ENCODE data around the gene CACNB2.
"Not testable (repeated sequence)": the region's sequence is repeated elsewhere in the genome, so short reads cannot be mapped to it uniquely, and the experiment has no call there.

Gene CACNB2

DNA sequence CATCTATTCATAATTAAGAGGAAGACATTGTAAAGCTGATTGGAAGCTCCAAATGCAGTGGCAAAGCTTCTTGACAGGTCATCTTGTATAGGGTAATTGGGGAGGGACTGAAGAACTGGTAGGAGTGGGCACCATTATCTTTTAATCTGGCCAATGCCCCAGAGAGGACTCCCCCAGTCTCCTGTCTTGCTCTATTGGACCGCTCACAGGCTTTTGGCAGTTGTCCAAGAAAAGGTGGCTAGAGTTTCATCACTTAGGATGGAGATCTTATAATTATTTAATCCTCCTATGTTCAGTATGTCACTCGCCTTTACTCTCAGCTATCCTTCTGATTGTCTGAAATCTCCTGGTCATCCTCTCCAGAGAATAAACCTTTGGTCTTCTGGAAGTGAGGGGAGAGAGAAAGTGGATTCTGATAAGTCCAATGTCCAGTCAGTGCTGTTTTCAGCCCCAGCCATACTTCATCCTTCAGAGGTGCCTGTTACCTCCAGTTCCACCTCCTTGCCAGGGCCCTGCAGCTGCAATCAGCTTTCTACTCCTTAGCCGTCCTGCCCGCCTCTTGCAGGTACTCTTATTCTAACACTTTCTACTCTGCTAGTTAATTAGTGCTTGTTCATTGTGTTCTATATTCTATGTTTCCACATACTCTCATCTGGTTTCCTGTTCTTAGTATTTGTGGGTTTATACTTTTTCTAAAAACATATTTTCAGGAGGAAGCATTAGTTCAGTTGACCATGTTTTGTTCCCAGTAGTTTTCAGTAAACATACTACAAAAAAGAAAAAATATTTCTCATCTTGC lies 269.6 kb downstream of the CACNB2 start:
- DNase-seq = no peak

DNA sequence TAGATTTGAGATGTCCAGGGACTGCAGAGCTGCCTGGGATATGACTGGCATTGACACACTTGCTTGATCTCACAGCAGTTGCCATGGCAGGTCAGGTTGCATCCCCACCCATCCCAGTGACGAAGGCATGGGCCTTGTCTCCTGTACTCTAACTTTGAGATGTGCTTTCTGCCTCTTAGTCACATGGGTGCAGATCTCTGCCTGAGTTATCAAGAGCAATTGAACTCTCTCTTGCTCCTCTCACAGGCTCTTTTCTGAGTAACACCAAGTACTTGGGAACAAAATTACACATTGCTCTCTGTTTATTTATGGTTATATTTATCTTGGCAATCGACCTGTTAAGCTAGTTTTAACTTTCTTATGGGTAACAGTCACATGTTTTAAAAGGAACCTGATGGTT lies 273.8 kb downstream of the CACNB2 start:
- no peak for DNase-seq

DNA sequence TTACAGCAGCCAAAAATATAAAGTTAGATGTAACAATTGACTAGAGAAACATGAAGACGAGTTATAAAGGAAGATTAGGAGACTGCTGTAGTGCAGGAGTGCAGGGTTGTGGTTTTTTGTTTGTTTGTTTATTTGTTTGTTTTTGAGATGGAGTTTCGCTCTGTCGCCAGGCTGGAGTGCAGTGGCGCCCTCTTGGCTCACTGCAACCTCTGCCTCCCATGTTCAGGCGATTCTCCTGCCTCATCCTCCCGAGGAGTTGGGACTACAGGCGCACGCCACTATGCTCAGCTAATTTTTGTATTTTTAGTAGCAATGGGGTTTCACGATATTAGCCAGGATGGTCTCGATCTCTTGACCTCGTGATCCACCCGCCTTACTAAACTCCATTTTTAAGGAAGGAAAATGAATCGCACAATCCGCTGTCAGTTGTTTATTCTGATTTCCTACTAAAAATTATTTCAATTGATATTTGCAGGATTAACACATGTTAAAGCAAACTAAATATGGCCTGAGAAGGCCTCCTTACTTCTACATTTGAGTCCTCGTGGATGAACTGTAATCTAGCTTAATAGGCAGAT lies 277.8 kb downstream of the CACNB2 start:
- DNase-seq = no peak

DNA sequence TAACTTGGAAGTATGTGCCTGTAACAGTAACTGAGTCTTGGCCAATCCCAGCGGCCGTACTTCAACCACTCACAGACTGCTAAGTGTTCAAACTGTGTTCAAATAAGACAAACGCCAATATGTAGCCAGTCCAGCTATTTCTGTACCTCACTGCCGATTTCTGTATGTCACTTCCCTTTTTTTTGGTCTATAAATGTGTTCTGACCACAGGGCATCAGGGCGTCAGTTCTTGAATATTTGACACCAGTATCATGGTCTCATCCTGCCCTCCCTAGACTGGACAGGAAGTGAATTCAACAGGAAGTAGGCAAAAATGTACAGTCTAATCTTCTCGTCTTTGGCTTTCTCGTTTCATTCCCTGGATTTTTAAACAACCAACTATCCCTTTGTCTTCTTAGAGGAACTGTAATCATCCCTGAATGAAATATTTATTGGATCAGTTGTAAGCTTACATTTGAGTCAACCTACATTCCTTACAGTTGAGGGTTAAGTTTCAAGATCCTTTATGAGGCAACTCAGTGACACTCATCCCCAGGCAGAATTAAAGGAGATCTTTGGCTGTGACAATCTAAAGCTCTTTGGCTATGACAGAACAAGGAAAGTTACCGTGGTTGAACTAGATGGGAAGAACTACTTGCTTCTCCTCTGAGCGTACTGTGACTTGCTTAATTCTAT lies 278.5 kb downstream of the CACNB2 start:
- no peak for DNase-seq

DNA sequence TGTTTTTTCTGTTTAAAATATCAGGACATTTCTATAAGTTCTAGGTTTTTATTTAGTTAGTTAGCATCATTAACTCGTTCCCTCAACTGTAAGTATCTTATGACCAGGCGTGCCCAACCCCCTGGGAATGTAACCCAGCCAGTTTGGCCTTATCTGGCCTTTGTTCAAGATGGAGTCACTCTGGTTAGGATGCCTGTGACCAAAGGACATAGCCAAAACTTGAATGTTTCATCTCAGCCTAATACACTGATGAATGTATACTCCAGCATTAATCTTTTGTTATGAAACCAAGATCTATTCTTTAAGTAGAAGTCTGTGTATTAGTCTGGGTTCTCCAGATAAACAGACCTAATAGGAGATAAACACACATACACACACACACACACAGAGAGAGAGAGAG lies 279.7 kb downstream of the CACNB2 start:
- no peak for DNase-seq

DNA sequence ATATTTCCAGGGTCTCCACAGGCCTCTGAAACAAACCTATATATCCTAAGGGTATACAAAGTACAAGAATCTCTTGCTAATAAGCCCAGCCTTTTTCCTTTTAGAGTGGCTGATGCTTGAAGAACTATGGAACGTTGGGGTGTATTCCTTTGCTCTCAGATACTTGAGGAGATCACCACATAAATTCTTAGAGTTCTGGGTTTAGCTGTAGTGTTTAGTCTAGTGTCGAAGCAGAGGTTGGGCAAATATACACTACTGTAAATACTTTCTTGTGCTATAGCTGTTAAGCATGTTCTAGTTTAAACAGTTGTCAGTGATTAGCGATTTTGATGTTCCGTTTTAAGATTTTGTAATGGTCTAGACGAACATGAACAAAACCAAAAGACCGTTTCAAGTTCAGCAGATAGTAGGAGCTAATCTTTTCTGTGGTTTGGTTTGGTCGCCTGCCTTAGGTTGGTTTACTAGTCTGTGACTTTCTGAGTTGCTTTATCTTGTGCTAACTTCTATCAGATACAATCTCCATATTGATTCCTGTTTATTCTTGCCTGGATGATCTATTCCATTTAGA lies 281.6 kb downstream of the CACNB2 start:
- no peak for DNase-seq

DNA sequence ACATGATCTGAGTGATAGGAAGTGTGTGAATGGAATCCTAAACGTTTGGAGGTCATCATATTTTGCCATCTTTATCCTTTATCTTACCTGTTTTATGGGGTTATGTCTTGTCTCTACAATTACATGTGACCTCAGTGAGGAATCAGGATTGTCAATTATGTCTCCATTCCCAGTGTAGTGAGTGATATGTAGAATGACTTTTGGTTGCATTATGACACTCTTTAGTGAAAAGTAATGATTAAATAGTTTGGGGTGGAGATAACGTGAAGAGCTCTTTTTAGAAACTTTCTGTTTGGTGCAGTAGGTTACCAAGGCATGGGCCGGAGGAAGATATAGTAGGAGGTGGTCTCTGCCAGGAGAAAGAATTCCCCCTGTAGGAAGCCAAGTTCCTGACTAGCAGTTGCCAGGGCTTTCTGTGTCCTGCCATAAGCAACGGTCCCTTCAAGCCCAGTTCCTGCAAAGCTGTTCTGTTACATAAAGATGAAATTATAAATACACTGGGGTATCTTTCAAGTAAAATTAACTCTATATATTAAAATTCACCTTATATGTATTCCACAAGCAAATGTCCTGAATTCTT lies 282.9 kb downstream of the CACNB2 start:
- DNase-seq = no peak

DNA sequence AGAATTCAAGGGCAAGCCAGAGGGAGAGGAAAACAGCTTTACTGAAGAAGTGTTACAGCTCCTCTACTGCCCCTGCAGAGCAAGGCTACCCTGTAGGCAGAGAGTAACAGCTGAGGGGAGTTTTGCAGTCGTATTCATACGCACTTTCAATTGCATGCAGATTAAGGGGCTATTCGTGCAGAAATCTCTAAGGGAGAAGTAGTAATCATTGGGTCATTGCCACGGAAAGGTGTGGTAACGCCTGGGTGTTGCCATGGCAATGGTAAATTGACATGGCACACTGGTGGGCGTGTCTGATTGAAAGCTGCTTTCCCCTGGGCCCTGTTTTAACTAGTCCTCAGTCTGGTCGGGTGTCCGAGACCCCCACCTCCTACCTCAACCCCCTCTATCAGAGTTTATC lies 284.0 kb downstream of the CACNB2 start:
- no peak for DNase-seq

DNA sequence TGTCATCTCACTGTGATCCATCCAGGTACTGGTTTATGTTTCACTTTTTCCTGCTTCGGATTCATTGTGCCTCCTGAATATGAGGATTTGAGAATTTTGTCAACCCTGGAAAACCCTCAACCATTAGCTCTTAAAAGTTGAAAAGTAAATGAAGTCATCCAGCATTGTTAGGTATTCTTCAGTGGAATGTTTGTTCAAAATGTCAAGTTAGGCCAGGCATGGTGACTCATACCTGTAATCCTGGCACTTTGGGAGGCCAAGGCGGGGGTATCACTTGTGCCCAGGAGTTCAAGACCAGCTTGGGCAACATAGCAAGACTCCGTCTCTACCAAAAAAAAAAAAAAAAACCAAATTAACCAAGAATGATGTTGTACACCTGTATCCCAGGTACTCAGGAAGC lies 289.1 kb downstream of the CACNB2 start:
- DNase-seq = no peak

DNA sequence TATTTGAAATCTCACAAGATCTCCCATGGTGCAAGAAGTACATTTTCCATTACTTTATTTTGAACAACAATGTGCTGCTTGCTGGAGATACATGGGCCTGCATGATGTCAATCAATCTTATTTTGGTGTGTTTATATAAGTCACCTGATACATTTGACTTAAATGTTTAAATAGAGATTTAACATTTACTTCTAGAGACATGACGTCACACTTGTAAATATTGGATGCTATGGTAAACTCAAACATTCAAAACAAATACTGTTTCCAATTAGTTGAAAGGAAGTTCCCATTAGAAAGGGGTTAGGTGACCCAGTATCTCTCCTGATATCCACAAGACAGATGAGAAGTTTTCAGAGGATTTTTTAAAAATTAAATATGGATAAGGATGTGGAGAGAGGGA lies 296.7 kb downstream of the CACNB2 start:
- DNase-seq = no peak

DNA sequence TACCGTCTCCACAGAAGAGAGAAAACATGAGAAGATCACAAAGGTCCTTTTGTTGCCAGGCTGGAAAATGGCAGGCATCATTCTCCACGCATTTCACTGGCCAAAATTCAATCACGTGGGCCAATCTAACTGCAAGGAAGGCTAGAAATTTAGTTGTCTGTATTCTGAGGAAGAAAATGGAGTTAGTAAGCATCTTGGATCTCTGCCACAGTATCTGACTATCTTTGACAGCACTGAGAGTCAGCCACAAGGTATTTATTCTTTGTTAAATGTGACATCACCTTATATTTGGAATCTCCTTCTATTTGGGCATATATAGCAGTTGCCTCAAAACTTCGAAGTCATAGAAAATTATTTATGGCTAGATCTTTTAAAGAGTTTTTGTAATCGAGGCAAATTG lies 297.3 kb downstream of the CACNB2 start:
- no peak for DNase-seq

DNA sequence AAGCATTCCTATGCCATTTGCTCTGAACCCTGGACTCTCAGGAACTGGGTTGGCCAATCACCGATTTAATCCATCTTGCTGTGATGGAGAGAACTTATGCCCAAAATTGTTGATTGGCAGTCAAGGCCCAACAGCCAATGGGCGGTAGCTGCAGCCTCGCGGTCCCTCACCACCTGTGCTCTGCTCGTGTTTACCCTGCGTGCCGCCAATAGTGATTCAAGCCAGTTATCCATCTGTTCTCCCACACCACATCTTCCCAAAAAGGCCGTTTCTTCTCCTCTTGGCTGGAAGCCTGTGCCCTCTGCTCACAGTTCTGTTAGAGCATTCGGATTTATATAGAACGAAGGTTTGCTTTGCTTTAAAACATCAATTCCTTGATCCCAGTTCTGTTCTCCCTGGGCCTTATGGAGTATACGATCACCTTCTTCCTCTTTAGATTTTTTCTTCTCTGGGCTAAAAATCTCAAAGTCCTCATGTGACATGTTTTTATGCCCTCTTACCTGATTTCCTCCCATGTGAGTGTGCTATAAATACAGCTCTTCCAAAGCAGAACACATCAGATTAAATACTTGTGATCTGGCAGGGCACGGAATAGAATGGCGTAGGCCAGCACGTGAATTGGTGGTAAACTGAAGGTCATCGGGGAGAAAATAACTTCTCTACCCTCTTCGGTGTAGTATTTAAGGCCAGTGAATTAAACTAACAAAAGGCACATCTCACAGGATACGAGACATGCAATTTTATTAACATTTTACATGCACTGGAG lies 298.3 kb downstream of the CACNB2 start:
- no peak for DNase-seq

DNA sequence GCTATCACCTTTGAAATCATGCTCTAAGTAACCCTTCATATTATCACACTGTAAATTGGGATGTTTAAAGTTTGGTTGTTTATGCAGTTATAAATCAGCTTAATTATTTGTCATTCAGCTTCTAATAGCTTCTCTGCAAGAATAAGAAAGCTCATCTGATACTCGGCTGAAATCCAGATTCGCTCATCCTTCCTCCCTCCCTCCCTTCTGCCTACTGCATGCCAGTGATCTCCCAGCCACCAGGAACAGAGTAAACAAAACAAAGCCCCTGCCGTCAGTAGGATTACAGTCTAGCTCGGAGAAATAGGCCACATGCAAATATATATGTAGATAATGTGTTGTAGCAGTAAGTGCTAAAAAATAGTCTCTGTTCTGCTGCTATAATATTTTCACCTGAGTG lies 299.4 kb downstream of the CACNB2 start:
- no peak for DNase-seq

DNA sequence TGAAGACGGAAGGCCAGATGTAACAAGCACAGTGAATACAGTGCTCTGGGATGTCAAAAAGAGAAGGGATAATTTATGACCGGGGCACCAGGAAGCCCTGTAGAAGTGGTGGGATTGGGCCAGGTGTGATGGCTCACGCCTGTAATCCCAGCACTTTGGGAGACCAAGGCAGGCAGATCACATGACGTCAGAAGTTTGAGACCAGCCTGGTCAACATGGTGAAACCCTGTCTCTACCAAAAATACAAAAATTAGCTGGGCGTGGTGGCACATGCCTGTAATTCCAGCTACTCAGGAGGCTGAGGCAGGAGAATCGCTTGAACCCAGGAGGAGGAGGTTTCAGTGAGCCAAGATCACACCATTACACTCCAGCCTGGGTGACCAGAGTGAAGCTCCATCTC lies 305.4 kb downstream of the CACNB2 start:
- DNase-seq = not testable (repeated sequence)

DNA sequence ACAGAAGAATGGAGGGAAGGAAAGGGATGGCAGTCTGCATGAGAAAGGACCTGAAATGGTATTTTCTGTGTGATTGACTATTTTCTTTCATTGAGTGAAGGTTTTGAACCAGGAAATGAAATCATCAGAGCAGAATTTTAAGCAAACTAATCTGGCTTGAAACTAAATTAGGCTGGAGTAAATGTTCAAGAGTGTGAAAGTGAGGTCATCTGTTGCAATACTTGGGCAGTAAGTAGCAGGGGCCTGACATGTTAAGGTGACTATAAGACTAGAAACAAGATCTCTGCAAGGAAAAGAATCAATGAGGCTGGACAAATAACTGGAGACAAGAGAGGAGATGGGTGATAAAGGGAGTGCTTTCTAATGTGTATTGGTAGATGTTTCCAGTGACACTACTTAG lies 306.0 kb downstream of the CACNB2 start:
- DNase-seq = no peak

DNA sequence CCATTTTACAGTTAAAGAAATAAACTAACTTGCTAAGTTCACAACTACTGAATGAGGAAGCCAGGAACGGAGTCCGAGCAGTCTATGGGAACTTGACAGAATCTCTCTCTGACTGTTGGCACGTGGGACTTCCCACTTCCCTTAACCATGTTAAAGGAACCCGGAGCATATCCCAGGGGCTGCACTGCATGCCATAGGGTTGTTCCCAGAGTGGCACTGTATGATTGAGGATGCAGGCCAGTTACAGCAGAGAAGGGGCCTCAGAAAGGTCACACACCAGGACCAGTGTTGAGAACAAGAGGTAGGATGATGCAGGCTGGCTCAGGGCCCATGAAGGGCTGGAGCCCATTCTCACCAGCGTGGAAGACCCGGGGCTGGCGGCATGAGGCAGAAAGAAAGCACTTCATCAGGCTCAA lies 309.4 kb downstream of the CACNB2 start:
- no peak for DNase-seq

DNA sequence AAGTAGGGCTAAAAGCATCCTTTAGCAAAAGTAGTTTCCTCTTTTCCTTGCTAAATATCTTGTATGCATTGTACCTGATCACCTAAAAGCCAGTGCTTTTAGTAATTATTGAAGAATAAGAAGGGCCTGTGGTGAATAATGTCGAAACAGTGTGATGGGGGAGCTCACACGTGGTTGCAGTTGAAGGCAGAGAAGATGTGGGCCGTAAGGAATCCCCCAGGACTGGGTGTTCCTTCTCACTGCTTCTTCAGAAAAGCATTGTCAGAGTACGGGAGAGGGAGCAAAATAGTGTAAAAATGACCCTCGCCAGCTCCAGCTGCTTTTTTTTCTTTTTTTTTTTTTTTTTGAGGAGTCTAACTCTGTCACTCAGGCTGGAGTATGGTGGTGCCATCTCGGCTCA lies 310.1 kb downstream of the CACNB2 start:
- no peak for DNase-seq

DNA sequence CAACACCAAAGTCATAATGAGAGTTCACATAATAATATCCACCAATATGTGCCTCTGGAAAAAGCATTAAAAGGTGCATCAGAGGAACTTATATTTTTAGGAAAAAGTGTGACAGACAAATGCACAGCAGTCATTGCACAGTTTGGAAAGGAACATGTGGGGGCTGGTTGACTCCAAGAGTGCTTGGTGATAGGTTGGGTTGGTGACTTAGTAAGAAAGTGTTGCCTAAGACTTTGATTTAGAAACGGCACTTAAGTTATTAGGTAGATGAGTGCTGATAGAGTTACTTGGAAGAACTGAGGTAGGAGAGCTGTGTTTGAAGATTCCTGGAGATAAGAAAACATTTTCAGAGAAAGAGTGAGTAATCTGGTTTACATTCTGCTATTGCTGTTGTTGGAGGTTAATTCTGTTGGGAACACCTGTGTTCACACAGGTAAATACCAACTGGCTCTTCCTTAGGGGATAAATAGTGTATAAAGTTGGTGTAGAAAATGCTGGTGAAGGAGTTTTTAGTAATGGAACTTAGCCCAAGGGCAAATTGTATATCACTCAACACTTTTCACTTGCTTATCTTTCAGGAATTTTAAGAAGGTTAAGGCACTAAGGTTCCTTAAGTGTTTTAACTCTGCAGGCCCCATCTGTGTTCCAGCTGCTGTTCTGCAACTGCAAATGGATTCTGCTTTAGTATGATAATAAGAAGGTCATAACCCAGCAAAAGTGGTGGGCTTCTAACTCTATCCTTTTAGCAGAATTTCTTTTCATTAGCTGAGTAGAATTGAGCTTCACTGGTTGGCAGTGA lies 315.1 kb downstream of the CACNB2 start:
- no peak for DNase-seq

DNA sequence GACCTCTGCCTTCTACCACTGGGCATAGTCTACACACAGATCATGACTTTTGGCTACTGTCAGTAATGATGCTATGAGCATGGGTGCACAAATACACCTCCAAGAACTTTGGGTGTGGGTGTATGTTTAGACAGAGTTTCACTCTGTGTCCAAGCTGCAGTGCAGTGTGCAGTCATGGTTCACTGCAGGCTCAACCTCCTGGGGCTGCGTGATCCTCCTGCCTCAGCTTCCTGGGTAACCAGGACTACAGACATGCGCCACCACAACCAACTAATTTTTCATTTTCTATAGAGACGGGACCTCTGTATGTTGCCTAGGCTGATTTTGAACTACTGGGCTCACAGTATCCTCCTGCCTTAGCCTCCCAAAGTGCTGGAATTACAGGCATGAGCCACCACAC lies 316.8 kb downstream of the CACNB2 start:
- DNase-seq = no peak

DNA sequence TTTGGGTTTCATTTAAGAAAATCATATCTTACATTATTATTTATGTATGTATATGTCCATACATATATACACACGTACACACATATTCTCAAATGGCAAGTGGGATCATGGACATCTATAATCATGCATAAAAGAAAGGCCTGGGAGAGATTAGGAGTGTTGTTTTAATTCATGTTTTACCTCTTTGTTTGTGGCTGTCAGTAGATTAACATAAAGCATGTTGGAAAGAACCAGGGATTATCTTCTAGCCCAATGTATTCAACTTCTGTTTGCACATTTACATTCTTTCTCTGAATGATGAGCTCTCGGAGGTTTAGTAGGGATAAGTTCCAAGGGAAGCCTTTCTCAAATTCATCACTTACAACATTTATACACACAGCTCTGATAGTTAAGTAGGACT lies 319.8 kb downstream of the CACNB2 start:
- DNase-seq = no peak

DNA sequence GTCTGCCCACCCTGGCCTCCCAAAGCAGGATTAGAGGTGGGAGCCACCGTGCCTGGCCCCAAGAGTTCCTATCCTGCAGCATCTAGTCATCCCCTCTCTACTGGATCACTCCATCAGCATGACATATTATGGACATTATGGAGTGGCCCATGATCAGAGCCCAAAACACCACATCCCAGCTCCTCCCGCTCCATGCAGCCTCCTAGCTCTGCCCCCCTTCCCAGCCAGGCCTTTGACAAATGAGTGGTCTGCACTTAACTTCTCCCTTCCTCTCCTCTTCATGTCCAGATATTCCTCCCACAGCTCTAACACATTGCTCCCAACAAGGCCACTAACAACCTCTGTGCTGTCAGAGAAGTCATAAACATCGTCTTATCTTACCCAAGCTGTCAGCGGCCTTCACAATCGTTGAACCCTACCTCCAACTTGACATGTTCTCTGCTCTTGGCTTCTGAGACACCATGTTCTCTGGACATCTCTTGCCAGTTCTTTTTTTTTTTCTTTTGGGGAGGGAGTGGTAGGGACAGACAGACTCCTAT lies 323.5 kb downstream of the CACNB2 start:
- DNase-seq = no peak

DNA sequence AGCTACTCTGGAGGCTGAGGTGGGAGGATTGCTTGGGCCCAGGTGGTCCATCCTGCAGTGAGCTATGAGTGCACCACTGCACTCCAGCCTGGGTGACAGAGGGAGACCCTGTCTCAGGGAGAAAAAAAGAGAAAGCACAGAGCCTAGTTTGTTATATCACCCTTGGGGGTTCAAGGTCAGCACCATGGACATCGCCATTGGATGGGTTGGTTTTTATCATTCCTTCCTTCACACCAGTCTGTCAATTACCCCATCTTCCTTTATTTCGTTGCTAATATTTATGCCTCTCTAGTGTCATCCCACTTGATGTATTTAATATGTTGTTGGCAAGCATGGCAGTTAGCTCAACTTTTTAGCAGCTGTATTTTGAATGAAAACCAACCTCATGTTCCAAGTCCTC lies 328.9 kb downstream of the CACNB2 start:
- DNase-seq = no peak

Measured in cortex of kidney (tissue), 1 donor.